BE2C (cell line): ENCODE measurements around the gene SLC15A1.

Experiments used
- DNase-seq: peaks from one replicate; pipeline ENCODE4 v3.0.0-alpha.2; 2020
- H3K27me3 ChIP-seq: fragments of 250-450 bp; sonication (Bioruptor Pico); 2 replicates; pipeline ENCODE4 v1.5.1; 2020; ENCODE audit warnings: mild to moderate bottlenecking
- H3K36me3 ChIP-seq: fragments of 250-450 bp; sonication (Bioruptor Pico); 2 replicates; pipeline ENCODE4 v1.5.1; 2020; ENCODE audit warnings: mild to moderate bottlenecking
- H3K4me1 ChIP-seq: fragments of 250-450 bp; sonication (Bioruptor Pico); 2 replicates; pipeline ENCODE4 v1.5.1; 2020
- H3K4me3 ChIP-seq: 2 replicates; pipeline ENCODE4 v1.5.1; 2011; ENCODE audit warnings: low read depth, low read length
- H3K9me3 ChIP-seq: fragments of 250-450 bp; sonication (Bioruptor Pico); 2 replicates; pipeline ENCODE4 v1.5.1; 2020
- CTCF ChIP-seq: IDR thresholded peaks from 2 replicates; pipeline ENCODE4 v1.5.1; 2012; ENCODE audit warnings: mild to moderate bottlenecking, low read depth, low read length

SLC15A1 gene

GRCh38 chr13:98796798-98797197 is 44.3 kb upstream of the SLC15A1 start:
- peak; percentile 48 for DNase-seq
- Histone ChIP-seq H3K36me3 (no peaks in the 10 kb centered on the region), H3K9me3 (no peaks in the 10 kb centered on the region), H3K27me3 (no peaks in the 10 kb centered on the region), H3K4me3 (no peak overlapping the region), H3K4me1 (no peaks in the 10 kb centered on the region; the same call in 1 of the 2 replicates)
- TF ChIP-seq CTCF = no peak

GRCh38 chr13:98796191-98796590 is 43.7 kb upstream of the SLC15A1 start:
- H3K4me3 ChIP-seq = no peak overlapping the region
- no peaks in the 10 kb centered on the region for H3K27me3 ChIP-seq
- H3K9me3 ChIP-seq = no peaks in the 10 kb centered on the region
- TF ChIP-seq CTCF = no peak
- no peaks in the 10 kb centered on the region; the same call in 1 of the 2 replicates for H3K4me1 ChIP-seq
- no peak for DNase-seq
- no peaks in the 10 kb centered on the region for H3K36me3 ChIP-seq

GRCh38 chr13:98795220-98795619 is 42.7 kb upstream of the SLC15A1 start:
- Histone ChIP-seq H3K4me3 (no peak overlapping the region), H3K27me3 (no peaks in the 10 kb centered on the region), H3K36me3 (no peaks in the 10 kb centered on the region), H3K9me3 (no peaks in the 10 kb centered on the region), H3K4me1 (no peaks in the 10 kb centered on the region; the same call in 1 of the 2 replicates)
- no peak for DNase-seq
- TF ChIP-seq CTCF = no peak

- no peak for DNase-seq
- Histone ChIP-seq H3K27me3 (no peaks in the 10 kb centered on the region), H3K9me3 (no peaks in the 10 kb centered on the region), H3K4me1 (no peaks in the 10 kb centered on the region; the same call in 1 of the 2 replicates), H3K4me3 (no peak overlapping the region), H3K36me3 (no peaks in the 10 kb centered on the region)
- TF ChIP-seq CTCF = peak; percentile 9; the same call in 1 of the 2 replicates
Measured at GRCh38 chr13:98794498-98794897, 42.0 kb upstream of the SLC15A1 start.

DNA sequence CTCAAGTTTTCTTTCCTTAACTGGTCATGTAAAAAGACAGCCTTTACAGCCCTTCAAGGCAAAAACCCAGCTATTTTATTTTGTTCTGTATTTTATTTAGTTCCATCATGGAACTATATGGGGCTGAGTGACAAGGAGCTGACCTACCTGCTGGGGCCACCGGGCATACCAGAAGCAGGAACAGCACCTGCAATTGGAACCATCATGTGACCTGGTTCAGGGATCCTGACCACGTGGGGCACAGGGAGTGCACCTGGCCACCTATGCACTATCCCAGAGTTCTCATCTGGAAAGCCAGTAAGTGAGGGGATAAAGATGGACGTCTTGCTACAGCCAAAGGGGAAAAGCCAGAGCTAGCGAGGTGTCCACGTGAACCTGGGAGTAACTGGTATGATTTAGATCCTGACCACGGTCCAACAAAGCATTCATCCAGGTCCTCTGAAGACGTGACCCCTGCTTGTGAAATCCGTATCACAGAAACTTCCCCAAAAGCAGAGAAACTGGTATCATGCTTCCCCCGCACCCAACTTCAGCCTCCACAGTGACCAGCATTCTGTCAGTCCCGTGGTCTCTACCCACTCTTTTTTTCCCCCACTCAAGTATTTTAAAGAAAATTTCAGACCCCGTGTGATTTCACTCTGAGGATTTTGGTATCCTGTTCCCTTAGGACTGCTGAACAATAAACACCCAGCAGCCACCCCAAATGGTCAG is 40.5 kb upstream of the SLC15A1 start:
- H3K27me3 ChIP-seq = no peaks in the 10 kb centered on the region
- H3K4me3 ChIP-seq = no peak overlapping the region
- no peak for TF ChIP-seq CTCF
- H3K4me1 ChIP-seq = no peaks in the 10 kb centered on the region; the same call in 1 of the 2 replicates
- no peaks in the 10 kb centered on the region for H3K36me3 ChIP-seq
- no peak for DNase-seq
- H3K9me3 ChIP-seq = no peaks in the 10 kb centered on the region

GRCh38 chr13:98792321-98792720 is 39.8 kb upstream of the SLC15A1 start:
- no peaks in the 10 kb centered on the region for H3K27me3 ChIP-seq
- no peak for DNase-seq
- no peak for TF ChIP-seq CTCF
- no peak overlapping the region for H3K4me3 ChIP-seq
- H3K9me3 ChIP-seq = no peaks in the 10 kb centered on the region
- no peaks in the 10 kb centered on the region; the same call in 1 of the 2 replicates for H3K4me1 ChIP-seq
- no peaks in the 10 kb centered on the region for H3K36me3 ChIP-seq
